ENCODE measurements around the gene DCTPP1.
"Not testable (repeated sequence)": the region's sequence is repeated elsewhere in the genome, so short reads cannot be mapped to it uniquely, and the experiment has no call there.

The DCTPP1 gene

DNA sequence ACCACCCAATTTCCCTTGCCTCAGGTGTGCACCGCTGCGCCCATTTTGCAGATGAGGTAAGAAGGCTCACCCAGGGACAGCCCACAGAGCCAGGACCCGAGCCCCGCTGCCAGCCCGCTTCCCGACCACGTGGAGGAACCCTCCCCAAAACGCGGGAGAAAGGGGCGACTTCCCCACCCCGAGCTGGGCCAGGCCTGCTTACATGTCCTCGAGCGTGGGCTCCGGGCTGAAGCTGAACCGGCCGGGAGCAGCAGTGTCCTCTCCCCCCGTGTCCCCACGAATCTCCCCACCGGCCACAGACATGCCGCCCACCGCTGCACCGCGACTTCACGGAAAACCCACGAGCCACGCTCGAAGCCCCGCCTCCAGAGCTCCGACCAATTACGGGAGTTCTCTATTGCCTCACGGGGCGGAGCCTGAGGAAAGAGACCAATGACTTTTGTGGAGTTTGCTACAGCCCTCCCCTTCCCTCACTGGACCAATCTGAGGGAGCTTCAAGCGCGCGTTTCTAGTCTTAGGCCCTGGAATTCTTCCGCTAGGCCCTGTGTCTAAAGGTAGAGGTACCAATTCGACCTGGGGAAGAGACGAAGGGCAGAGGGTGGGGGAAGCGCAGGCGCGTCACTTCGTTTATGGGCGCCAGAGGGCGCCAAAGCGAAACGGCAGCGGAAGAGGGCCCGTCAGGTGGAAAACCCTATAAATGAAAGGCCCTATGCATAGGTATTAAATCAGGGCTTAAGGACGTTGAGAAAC, at the start of gene DCTPP1:
Gene DCTPP1 (minus strand): TSS at position 353 of the 750 bp plus-strand sequence. CDS start 50 bp downstream, at position 303.
- peak; percentile 99 for DNase-seq

DNA sequence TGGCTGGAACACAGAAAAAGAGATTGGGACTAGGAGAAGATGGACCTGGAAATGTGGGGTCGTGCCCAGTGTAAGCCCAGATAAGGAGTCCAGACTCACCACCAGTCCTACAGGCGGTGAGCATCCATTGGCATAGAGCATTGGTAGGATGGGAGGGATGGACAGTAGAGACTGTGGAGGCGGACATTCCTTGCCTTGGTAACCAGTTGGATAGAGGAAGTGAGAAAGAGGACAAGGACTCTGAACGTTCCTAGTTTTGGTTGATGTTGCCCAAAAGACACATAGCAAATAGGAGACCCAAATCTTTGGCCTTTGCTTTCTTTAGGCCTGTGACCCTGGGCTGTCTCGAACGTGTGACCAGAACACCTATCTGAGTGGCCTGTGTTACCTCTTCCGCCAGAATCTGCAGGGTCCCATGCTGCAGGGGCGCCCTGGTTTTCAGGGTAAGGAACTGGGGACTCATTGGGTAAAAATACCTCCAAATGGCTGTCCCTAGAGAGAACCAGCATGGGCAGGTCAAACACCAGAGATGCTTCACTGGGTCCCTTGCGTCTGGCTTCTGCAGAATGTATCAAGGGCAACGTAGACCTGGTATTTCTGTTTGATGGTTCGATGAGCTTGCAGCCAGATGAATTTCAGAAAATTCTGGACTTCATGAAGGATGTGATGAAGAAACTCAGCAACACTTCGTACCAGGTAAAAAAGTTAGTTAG, 49.1 kb upstream of the DCTPP1 start:
- DNase-seq, result no peak

DNA sequence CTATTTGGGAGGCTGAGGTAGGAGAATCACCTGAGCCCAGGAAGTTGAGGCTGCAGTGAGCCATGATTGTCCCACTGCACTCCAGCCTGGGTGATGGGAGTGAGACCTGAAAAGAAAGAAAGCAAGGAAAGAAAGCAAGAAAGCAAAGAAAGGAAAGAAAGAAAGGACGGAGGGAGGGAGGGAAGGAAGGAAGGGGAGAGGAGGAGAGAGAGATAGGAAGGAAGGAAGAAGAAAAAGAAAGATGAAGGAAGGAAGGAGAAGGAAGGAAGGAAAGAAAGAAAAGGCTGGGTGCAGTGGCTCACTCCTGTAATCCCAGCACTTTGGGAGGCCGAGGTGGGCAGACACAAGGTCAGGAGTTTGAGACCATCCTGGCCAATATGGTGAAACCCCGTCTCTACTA, 47.9 kb upstream of the DCTPP1 start:
- DNase-seq, result not testable (repeated sequence)

DNA sequence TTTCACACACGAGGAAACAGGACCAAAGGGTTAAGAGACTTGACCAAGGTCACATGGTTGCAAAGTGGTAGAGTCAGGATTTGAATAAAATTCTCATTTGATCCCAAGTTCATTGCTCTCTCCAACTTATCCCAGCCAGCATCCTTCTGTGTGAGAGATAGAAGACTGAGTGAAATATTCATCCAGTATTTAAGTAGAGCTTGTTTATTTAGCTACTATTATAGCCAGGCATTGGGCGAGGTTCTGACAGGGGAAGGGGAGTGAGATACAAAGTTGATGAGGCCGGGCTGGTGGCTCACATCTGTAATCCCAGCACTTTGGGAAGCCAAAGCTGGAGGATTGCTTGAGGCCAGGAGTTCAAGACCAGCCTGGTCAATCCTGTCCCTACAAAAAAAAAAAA, 47.2 kb upstream of the DCTPP1 start:
- DNase-seq, result no peak

DNA sequence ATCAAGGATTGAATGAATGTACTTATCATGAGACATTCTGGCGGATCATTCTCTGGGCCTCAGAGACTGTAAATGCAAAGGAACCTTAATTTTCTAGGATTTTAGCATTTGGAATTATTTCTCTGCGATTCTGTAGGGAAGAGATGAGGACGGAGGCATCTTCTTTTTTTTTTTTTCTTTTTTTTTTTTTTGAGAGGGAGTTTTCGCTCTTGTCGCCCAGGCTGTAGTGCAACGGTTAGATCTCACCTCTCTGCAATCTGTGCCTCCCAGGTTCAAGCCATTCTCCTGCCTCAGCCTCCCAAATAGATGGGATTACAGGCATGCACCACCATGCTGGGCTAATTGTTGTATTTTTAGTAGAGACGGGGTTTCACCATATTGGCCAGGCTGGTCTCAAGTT, 44.9 kb upstream of the DCTPP1 start:
- DNase-seq, result no peak

DNA sequence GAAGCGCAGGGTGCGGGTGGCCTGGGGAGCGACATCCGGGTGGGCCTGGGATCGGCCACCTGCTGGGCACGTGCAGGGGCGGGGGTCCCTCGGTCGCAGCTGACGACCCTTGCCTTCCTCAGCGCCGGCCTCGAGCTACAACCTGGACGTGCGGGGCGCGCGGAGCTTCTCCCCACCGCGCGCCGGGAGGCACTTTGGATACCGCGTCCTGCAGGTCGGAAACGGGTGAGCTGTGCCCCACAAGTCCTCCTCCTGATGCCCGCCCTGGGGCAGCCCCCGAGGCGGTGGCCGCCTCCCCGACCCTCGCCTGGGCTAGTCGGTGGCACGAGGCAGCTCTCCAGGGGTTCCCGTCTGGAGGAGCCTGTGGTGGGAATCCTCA, 44.2 kb upstream of the DCTPP1 start:
- no peak for DNase-seq

DNA sequence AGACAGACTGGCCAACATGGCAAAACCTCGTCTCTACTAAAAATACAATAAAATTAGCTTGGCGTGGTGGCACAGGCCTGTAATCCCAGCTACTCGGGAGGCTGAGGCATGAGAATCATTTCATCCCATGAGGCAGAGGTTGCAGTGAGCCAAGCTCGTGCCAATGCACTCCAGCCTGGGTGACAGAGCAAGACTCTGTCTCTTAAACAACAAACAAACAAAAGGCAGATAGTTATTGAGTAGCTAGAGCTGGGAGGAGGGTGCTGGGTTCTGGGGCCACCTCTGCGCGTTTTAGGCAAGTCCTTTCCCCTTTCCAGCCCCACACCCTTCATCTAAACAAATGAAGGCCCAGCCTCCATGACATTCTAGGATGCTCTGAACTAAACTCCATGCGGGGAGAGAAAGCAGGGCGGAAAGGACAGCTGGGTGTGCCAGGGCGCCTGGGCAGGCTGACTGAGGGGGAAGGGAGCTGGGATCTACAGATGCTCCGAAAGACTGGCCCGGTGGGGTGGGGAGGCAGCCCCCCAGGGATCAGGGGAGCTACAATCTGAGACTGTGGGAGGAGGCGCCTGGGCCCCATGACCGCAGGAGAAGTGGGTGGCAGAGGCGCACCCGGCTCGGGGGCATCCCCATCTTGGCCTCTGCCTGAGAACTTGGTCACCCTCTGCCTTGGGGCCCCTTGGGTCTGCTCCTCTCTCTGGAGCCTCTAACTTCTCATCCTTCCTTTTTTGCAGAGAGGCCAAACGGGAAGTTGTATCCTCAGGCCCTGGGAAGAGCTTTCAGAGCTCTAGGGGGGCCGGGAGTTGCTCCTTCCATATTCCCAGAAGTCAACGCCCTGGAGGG, 43.6 kb upstream of the DCTPP1 start:
- DNase-seq, result peak; percentile 73

DNA sequence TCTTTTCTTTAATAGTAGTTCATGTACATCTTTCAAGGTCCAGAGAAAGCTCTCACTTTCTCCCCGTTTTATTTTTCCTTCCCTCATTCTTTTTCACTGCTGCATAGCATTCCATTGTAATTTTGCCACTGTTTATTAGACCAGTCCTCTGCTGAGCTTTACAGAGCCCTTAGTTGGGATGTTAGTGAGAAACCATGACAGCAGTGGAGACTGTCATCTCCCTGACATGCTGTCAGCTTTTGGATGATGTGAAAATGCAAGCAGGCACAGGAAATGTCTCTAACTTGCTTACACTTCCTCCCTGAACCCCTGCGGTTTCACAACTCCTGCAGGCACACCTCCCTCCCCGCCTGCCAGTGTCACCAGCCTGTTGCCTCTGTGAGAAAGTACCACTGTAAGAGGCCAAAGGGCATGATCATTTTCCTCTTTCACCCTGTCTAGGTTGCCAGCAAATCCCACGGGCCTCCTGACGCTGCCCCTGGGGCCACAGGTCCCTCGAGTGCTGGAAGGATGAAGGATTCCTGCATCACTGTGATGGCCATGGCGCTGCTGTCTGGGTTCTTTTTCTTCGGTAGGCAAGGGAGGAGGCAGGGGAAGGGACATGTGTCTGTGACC, 42.6 kb upstream of the DCTPP1 start, which contains the start of gene ITGAL:
Gene ITGAL (plus strand): TSS at position 415 of the 615 bp plus-strand sequence. CDS start 96 bp downstream, at position 511.
- DNase-seq, result peak; percentile 97

DNA sequence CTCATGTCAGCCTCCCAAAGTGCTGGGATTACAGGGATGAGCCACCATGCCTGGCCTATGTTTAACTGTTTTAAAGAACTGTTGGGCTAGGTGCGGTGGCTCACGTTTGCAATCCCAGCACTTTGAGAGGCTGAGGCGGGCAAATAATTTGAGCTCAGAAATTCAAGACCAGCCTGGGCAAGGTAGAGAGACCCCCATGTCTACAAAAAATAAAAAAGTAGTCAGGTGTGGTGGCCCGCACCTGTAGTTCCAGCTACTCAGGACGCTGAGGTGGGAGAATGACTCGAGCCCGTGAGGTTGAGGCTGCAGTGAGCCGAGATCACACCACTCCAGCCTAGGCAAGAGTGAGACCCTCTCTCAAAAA, 40.8 kb upstream of the DCTPP1 start:
- DNase-seq, result no peak

DNA sequence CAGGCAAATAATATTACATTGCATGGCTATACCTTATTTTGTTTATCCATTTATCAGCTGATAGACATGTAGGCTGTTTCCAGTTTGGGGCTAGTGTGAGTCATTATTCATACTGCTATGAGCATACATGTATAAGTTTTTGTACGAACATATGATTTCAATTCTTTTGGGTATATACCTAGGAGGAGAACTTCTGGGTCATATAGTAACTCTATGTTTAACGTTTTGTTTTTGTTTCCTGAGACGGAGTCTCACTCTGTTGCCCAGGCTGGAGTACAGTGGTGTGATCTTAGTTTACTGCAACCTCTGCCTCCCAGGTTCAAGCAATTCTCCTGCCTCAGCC, 40.3 kb upstream of the DCTPP1 start:
- DNase-seq, result peak; percentile 58

DNA sequence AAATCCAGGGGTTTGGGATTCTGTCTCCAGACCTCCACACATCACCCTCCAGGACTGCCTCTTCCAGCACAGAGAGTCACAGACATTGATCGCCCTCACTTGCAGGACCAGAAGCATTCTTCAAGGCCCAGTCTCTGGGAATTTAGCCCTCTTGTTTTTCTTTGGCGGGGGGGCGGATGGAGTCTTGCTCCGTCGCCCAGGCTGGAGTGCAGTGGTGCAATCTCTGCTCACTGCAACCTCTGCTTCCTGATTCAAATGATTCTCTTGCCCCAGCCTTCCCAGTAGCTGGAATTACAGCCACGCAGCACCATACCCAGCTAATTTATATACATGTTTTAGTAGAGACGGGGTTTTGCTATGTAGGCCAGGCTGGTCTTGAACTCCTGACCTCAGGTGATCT, 34.2 kb upstream of the DCTPP1 start:
- no peak for DNase-seq

DNA sequence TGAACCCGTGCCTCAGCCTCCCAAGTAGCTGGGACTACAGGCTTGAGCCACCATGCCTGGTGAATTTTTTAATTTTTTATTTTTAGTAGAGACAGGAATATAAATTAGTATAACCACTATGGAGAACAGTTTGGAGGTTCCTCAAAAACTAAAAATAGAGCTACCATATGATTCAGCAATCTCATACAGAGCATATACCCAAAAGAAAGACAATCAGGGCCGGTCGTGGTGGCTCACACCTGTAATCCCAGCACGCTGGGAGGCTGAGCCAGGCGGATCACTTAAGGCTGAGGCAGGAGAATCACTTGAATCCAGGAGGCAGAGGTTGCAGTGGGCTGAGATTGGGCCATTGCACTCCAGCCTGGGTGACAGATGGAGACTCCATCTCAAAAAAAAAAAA, 31.6 kb upstream of the DCTPP1 start:
- not testable (repeated sequence) for DNase-seq

DNA sequence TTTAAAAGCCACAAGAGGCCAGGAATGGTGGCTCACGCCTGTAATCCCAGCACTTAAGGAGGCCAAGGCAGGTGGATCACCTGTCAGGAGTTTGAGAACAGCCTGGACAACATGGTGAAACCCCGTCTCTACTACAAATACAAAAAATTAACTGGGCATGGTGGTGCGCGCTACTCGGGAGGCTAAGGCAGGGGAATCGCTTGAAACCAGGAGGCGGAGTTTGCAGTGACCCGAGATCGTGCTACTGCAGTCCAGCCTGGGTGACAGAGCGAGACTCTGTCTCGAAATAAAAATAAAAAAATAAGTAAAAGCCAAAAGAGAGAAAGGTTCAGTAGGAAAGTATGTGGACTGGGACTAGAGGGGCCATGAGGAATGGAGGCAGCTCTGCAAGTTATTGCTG, 29.6 kb upstream of the DCTPP1 start:
- DNase-seq, result no peak

DNA sequence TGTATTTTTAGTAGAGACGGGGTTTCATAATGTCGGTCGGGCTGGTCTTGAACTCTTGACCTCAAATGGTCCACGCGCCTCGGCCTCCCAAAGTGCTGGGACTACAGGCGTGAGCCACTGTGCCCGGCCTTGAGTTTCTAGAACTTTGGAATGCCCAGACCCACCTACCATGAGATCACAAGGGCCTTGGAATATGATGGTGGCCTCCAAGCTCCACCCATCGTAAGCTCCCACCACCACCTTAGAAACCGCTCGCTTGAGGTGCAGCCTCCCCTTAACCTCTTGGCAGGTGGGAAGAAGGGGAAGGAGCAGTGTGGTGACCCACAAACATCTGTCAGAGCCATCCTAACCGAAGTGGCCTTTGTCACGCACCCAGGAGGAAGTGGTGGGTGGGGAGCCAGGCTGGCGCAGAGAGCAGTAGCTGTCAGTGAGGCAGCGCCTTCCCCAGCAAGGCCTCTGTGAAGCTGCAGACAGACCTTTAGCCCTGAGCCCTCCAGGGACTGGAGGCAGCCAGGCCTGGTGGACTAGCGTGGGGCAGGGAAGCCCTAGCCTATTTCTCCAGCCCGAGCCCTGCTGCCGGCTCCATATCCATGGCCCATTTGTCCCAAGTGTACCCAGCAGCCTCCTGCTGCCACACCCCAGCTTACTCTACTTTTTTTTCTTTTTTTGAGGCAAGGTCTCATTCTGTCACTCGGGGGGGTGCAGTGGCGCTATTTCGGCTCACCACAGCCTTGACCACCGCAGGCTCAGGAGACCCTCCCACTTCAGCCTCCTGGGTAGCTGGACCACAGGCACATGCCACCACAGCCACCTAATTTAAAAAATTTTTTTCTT, 28.9 kb upstream of the DCTPP1 start:
- DNase-seq, result peak; percentile 97

DNA sequence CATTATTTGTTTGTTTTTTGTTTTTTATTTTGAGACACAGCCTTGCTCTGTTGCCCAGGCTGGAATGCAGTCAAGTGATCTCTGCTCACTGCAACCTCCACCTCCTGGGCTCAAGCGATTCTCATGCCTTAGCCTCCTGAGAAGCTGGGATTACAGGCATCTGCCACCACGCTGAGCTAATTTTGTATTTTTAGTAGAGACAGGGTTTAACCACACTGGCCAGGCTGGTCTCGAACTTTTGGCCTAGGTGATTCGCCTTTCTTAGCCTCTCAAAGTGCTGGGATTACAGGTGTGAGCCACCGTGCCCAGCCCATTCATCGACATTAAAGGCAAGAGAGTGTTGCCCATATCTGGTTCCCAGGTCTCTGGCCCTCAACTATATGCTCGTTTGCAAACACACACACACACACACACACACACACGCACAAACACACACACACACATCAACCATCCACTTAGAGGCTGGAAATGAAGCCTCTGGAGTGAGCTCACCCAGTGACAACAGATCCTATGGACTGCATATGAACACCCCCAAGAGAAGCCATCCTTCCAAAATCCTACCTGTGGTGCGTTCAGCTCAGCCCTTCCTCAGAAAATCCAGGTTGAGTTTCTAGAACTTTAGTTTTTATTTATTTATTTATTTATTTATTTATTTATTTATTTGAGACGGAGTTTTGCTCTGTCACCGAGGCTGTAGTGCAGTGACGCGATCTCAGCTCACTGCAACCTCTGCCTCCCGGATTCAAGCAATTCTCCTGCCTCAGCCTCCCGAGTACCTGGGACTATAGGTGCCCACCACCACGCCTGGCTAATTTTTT, 28.1 kb upstream of the DCTPP1 start:
- DNase-seq, result no peak

DNA sequence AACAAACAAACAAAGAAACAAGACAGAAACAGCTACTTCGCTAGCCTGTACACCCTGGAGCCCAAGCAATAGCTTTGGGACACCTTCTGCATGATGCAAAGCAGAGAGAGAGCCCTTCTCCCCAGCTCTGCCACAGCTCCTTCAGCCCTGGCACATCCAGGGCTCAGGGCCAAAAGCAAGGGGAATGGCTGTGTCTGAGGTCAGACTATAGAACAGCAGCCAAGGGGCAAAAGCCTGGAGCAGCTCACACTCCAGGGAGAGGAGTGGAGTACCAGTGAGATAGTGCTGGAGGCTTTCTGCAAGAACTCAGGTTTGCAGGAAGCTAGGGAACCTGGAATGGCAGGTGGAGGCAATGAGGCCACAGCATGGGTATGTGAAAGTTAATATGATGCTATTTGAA, 27.4 kb upstream of the DCTPP1 start:
- DNase-seq, result no peak

DNA sequence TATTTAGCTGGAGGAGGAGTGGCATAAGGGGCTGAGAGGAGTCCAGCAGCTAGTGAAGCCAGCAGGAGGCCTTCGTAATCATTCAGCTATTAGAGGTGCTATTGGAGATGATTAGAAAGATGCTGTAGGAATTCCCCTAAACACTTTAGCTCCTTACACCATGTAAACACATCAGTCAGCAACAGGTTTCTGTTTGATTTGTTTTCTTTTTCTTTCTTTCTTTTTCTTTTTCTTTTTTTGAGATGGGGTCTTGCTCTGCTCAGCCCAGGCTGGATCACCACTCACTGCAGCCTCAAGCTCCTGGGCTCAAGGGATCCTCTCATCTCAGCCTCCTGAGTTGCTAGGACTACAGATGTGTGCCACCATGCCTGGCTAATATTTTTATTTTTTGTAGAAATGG, 26.5 kb upstream of the DCTPP1 start:
- DNase-seq, result peak; percentile 25

DNA sequence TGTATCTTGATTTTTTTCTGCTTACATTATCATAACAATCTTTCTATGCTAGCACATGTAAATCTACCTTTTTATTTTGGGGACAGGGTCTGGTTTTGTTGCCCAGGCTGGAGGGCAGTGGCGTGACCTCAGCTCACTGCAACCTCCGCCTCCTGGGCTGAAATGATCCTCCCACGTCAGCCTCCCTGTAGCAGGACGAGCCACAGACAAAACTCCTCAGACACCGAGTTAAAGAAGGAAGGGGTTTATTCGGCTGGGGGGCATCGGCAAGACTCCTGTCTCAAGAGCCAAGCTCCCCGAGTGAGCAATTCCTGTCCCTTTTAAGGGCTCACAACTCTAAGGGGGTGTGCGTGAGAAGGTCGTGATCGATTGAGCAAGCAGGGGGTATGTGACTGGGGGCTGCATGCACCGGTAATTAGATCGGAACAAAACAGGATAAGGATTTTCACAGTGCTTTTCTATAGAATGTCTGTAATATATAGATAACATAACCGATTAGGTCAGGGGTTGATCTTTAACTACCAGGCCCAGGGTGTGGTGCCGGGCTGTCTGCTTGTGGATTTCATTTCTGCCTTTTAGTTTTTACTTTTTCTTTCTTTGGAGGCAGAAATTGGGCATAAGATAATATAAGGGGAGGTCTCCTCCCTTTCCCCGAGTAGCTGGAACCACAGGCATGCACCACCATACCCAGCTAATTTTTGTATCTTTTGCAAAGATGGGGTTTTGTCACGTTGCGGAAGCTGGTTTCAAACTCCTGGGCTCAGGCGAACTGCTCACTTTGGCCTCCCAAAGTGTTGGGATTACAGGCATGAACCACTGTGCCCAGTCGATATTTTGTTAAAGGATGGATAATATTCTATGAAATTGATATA, 23.1 kb upstream of the DCTPP1 start:
- not testable (repeated sequence) for DNase-seq

DNA sequence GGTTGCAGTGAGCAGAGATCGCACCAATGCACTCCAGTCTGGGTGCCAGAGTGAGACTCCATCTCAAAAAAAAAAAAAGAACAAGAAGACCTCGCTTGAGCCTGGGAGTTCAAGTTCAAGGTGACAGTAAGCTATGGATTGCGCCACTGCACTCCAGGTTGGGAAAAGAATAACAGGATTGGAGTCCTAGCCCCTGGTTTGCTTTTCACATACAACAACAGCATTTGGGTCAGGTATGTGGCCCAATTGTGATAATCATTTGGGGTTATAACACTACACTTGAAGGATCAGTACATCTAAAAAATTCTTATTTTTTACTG, 19.2 kb upstream of the DCTPP1 start:
- DNase-seq, result no peak

DNA sequence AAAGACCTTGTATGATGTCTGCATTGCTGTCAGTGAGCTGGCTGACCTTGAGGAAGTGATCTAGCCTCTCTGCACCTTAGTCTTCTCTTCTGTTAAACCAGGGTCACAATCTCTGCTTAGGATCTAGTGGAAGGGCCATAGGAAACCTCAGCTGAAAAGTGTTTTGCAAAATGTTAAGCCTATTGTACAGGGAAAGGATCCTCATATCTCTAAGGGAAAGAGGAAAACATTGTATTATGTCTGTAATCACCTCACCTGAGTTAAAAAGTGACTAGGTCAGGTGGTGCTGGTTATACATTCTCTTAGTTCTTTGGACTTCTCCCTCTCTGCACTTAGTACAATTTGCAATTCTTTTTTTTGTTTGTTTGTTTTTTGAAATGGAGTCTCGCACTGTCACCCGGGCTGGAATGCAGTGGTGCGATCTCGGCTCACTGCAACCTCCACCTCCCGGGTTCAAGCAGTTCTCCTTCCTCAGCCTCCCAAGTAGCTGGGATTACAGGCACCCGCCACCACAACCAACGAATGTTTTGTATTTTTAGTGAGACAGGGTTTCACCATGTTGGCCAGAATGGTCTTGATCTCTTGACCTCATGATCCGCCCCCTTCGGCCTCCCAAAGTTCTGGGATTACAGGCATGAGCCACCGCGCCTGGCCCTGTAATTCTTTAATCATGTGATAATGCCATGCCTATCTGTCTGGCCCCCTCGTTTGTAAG, 17.8 kb upstream of the DCTPP1 start:
- DNase-seq, result no peak
